Neural cell (in vitro differentiated cells): ENCODE data around the gene GNA15. TPM values are rescaled to one million over a fixed set of nuclear protein-coding genes. Genes with fewer than 3 reads are reported as not detected.
"Not testable (repeated sequence)": the region's sequence is repeated elsewhere in the genome, so short reads cannot be mapped to it uniquely, and the experiment has no call there.

Source experiments
- H2AFZ ChIP-seq: fragments of 200-600, 300-800 bp; sonication (generic), shearing (Covaris generic); 2 replicates; pipeline ENCODE4 v1.6.0; 2014; ENCODE audit warnings: low read depth, mild to moderate bottlenecking, antibody characterized with exemption, low read length, moderate library complexity
- H3F3A ChIP-seq: fragments of 200-600 bp; shearing (Covaris generic); 2 replicates; pipeline ENCODE4 v1.6.1; 2016; ENCODE audit warnings: mild to moderate bottlenecking, moderate library complexity, mixed read lengths, antibody characterized with exemption, low read length; ENCODE audit not compliant: insufficient read depth, poor library complexity, severe bottlenecking
- H3K27ac ChIP-seq: fragments of 200-600, 300-800 bp; sonication (generic), shearing (Covaris generic); 2 replicates; pipeline ENCODE4 v1.5.1; 2014; ENCODE audit warnings: mild to moderate bottlenecking, low read length, moderate library complexity
- H3K27me3 ChIP-seq: fragments of 300-800, 200-600 bp; sonication (generic), shearing (Covaris generic); 2 replicates; pipeline ENCODE4 v1.6.0; 2014; ENCODE audit warnings: mild to moderate bottlenecking, low read depth, low read length, moderate library complexity; ENCODE audit not compliant: insufficient read depth
- H3K36me3 ChIP-seq: fragments of 300-800, 200-600 bp; sonication (generic), shearing (Covaris generic); 2 replicates; pipeline ENCODE4 v1.5.1; 2014; ENCODE audit warnings: mild to moderate bottlenecking, antibody characterized with exemption, low read length, moderate library complexity; ENCODE audit not compliant: insufficient read depth
- H3K4me2 ChIP-seq: fragments of 300-800, 200-600 bp; sonication (generic), shearing (Covaris generic); 2 replicates; pipeline ENCODE4 v1.6.0; 2014; ENCODE audit warnings: mild to moderate bottlenecking, low read length
- H3K4me3 ChIP-seq: fragments of 300-800, 200-600 bp; sonication (generic), shearing (Covaris generic); 2 replicates; pipeline ENCODE4 v1.5.1; 2014; ENCODE audit warnings: mild to moderate bottlenecking, low read length, moderate library complexity
- H3K79me2 ChIP-seq: fragments of 200-600 bp; shearing (Covaris generic); replicated peaks from 2 replicates; pipeline ENCODE4 v1.6.0; 2014; ENCODE audit warnings: mild to moderate bottlenecking, low read length, moderate library complexity; ENCODE audit not compliant: insufficient read depth
- H3K9ac ChIP-seq: fragments of 300-800, 200-600 bp; sonication (generic), shearing (Covaris generic); 2 replicates; pipeline ENCODE4 v1.6.1; 2016; ENCODE audit warnings: mild to moderate bottlenecking, low read length, mixed read lengths
- H3K9me2 ChIP-seq: fragments of 200-600 bp; shearing (Covaris generic); 2 replicates; pipeline ENCODE4 v1.6.1; 2016; ENCODE audit warnings: mild to moderate bottlenecking, low read length, mixed read lengths; ENCODE audit not compliant: insufficient read depth
- H3K9me3 ChIP-seq: fragments of 200-600, 300-800 bp; sonication (generic), shearing (Covaris generic); 2 replicates; pipeline ENCODE4 v1.6.1; 2016; ENCODE audit warnings: mild to moderate bottlenecking, mixed run types, low read length, moderate library complexity, mixed read lengths
- H4K20me1 ChIP-seq: fragments of 200-600 bp; shearing (Covaris generic); 2 replicates; pipeline ENCODE4 v1.6.1; 2016; ENCODE audit warnings: mild to moderate bottlenecking, mixed run types; ENCODE audit not compliant: insufficient read depth
- EP300 ChIP-seq: fragments of 450-650 bp; conservative IDR thresholded peaks from 2 replicates; pipeline ENCODE4 v1.6.1; 2014; ENCODE audit warnings: antibody characterized with exemption, mild to moderate bottlenecking, moderate library complexity; ENCODE audit not compliant: poor library complexity, severe bottlenecking
- EZH2 ChIP-seq: fragments of 200-600, 300-800 bp; shearing (Covaris generic), sonication (generic); IDR thresholded peaks from 2 replicates; pipeline ENCODE4 v1.6.1; 2014; ENCODE audit warnings: antibody characterized with exemption, low read length, borderline replicate concordance, mild to moderate bottlenecking; ENCODE audit not compliant: insufficient read depth, poor library complexity, severe bottlenecking
- MXI1 ChIP-seq: fragments of 450-650 bp; conservative IDR thresholded peaks from 2 replicates; pipeline ENCODE4 v1.6.1; 2014; ENCODE audit warnings: antibody characterized with exemption, mild to moderate bottlenecking; ENCODE audit not compliant: poor library complexity, severe bottlenecking
- POLR2AphosphoS5 ChIP-seq: IDR thresholded peaks from 2 replicates; pipeline ENCODE4 v1.6.1; 2012
- RAD21 ChIP-seq: fragments of 450-650 bp; conservative IDR thresholded peaks from 2 replicates; pipeline ENCODE4 v1.6.1; 2014; ENCODE audit warnings: antibody characterized with exemption, mild to moderate bottlenecking, moderate library complexity
- REST ChIP-seq: IDR thresholded peaks from 2 replicates; pipeline ENCODE4 v1.6.1; 2012; ENCODE audit warnings: borderline replicate concordance
- SMC3 ChIP-seq: fragments of 450-650 bp; conservative IDR thresholded peaks from 2 replicates; pipeline ENCODE4 v1.6.1; 2014; ENCODE audit warnings: antibody characterized with exemption, mild to moderate bottlenecking, moderate library complexity; ENCODE audit not compliant: poor library complexity
- TAF1 ChIP-seq: IDR thresholded peaks from 2 replicates; pipeline ENCODE4 v1.6.1; 2012; ENCODE audit warnings: low read depth
- polyA plus RNA-seq: library from polyadenylated mRNA; depleted of rRNA; stranded (reverse); fragments of >200 nt; gene quantifications from 2 replicates; pipeline ENCODE4 v1.2.3, GENCODE V29; 2014
- TF ChIP-seq, protein P1 (sequence below): fragments of 450-650 bp; IDR thresholded peaks from 2 replicates; pipeline ENCODE4 v1.5.1; 2014; ENCODE audit warnings: antibody characterized with exemption, mild to moderate bottlenecking, moderate library complexity; ENCODE audit not compliant: poor library complexity, severe bottlenecking

GNA15 gene
- polyA plus RNA-seq, 1 donor from 2014 or later = not detected

GRCh38 chr19:3190921-3191805 lies 55.3 kb downstream of the GNA15 start:
- no peak overlapping the region for H2AFZ ChIP-seq
- H3K27ac ChIP-seq = no peak overlapping the region
- no peak overlapping the region for H3K4me2 ChIP-seq
- no peaks in the 10 kb centered on the region for H3K9me3 ChIP-seq
- H3F3A ChIP-seq = no peaks in the 10 kb centered on the region
- no peak overlapping the region for H3K9ac ChIP-seq
- no peaks in the 10 kb centered on the region for H3K27me3 ChIP-seq
- no peak overlapping the region for H3K4me3 ChIP-seq
- no peaks in the 10 kb centered on the region for H4K20me1 ChIP-seq
- TF ChIP-seq TAF1 (no peak), MXI1 (no peak), POLR2AphosphoS5 (no peak), SMC3 (no peak), REST (no peak)
- no peaks in the 10 kb centered on the region for H3K36me3 ChIP-seq
- peaks cover 10% of the 10 kb centered on the region for H3K79me2 ChIP-seq
- no peaks in the 10 kb centered on the region for H3K9me2 ChIP-seq

DNA sequence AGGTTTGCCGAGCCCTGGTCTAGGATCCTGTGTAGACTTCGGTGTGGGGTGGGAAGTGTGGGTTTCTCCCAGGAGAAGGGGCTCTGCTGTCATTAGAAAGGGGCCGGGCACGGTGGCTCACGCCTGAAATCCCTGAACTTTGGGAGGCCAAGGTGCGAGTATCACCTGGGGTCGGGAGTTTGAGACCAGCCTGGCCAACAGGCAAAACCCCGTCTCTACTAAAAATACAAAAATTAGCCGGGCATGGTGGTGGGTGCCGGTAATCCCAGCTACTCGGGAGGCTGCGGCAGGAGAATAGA lies 55.9 kb downstream of the GNA15 start:
- not testable (repeated sequence) for H3K9me2 ChIP-seq, H2AFZ ChIP-seq, H3K27me3 ChIP-seq, H3K36me3 ChIP-seq, H3K4me2 ChIP-seq, H3K79me2 ChIP-seq, H3F3A ChIP-seq, H4K20me1 ChIP-seq, H3K27ac ChIP-seq, H3K9me3 ChIP-seq, H3K9ac ChIP-seq, H3K4me3 ChIP-seq

DNA sequence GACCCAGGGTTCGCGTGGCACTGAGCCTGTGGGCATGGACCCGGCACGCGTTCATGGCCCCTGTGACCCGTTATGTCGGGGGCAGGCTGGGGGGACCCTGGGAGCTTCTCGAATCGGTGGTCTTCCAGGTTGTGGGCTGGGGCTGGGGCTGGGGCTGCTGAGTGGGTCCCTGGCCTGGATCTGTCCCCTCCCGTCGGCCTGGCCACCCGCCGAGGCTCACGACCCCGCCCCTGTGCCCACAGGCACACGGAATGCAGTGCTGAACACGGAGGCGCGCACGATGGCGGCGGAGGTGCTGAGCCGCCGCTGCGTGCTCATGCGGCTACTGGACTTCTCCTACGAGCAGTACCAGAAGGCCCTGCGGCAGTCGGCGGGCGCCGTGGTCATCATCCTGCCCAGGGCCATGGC lies 56.4 kb downstream of the GNA15 start:
- TF ChIP-seq, protein P1, sequence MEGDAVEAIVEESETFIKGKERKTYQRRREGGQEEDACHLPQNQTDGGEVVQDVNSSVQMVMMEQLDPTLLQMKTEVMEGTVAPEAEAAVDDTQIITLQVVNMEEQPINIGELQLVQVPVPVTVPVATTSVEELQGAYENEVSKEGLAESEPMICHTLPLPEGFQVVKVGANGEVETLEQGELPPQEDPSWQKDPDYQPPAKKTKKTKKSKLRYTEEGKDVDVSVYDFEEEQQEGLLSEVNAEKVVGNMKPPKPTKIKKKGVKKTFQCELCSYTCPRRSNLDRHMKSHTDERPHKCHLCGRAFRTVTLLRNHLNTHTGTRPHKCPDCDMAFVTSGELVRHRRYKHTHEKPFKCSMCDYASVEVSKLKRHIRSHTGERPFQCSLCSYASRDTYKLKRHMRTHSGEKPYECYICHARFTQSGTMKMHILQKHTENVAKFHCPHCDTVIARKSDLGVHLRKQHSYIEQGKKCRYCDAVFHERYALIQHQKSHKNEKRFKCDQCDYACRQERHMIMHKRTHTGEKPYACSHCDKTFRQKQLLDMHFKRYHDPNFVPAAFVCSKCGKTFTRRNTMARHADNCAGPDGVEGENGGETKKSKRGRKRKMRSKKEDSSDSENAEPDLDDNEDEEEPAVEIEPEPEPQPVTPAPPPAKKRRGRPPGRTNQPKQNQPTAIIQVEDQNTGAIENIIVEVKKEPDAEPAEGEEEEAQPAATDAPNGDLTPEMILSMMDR = no peak
- TF ChIP-seq POLR2AphosphoS5 = no peak
- no peak for TF ChIP-seq REST
- TF ChIP-seq RAD21 = no peak
- TF ChIP-seq MXI1 = no peak
- TF ChIP-seq EP300 = no peak
- TF ChIP-seq EZH2 = no peak
- TF ChIP-seq TAF1 = no peak
- no peak for TF ChIP-seq SMC3
- H3K4me3 ChIP-seq = no peak overlapping the region
- no peaks in the 10 kb centered on the region for H3K36me3 ChIP-seq
- H3K79me2 ChIP-seq = no peaks in the 10 kb centered on the region
- H4K20me1 ChIP-seq = no peaks in the 10 kb centered on the region
- H3K4me2 ChIP-seq = no peak overlapping the region
- H3K9ac ChIP-seq = no peak overlapping the region
- H3K27ac ChIP-seq = no peak overlapping the region
- no peaks in the 10 kb centered on the region for H3K9me2 ChIP-seq
- H3K9me3 ChIP-seq = no peaks in the 10 kb centered on the region
- H2AFZ ChIP-seq = no peak overlapping the region
- H3K27me3 ChIP-seq = no peaks in the 10 kb centered on the region
- no peaks in the 10 kb centered on the region for H3F3A ChIP-seq
